Measurements from ENCODE around the gene TAF9B.

DNA sequence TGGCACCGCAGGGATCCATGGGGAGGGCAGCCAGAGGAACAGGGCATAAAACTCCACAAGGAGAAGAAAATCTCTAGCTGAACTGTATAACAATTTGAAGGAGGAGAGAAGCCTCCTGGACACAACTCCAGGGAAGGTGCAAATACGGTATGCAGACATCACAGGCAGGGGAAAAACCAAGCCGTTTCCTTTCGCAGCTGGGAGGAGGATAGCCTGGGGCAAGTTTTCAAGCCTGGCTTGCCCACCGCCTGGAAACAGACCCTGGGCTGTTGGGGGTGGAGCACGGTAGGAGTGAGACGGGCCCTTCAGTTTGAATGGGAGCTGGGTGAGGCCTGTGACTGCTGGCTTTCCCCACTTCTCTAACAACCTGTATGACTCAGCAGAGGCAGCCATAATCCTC is 43.4 kb upstream of the TAF9B start:
- TF ChIP-seq EP300 (IDR thresholded peaks at IDR 0.05) (no peak), POLR2A (IDR thresholded peaks at IDR 0.05) (no peak)
- TF ChIP-seq, protein P1, sequence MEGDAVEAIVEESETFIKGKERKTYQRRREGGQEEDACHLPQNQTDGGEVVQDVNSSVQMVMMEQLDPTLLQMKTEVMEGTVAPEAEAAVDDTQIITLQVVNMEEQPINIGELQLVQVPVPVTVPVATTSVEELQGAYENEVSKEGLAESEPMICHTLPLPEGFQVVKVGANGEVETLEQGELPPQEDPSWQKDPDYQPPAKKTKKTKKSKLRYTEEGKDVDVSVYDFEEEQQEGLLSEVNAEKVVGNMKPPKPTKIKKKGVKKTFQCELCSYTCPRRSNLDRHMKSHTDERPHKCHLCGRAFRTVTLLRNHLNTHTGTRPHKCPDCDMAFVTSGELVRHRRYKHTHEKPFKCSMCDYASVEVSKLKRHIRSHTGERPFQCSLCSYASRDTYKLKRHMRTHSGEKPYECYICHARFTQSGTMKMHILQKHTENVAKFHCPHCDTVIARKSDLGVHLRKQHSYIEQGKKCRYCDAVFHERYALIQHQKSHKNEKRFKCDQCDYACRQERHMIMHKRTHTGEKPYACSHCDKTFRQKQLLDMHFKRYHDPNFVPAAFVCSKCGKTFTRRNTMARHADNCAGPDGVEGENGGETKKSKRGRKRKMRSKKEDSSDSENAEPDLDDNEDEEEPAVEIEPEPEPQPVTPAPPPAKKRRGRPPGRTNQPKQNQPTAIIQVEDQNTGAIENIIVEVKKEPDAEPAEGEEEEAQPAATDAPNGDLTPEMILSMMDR (IDR thresholded peaks at IDR 0.05): no peak
